ENCODE data around the gene SEMA3C.

The SEMA3C gene

DNA sequence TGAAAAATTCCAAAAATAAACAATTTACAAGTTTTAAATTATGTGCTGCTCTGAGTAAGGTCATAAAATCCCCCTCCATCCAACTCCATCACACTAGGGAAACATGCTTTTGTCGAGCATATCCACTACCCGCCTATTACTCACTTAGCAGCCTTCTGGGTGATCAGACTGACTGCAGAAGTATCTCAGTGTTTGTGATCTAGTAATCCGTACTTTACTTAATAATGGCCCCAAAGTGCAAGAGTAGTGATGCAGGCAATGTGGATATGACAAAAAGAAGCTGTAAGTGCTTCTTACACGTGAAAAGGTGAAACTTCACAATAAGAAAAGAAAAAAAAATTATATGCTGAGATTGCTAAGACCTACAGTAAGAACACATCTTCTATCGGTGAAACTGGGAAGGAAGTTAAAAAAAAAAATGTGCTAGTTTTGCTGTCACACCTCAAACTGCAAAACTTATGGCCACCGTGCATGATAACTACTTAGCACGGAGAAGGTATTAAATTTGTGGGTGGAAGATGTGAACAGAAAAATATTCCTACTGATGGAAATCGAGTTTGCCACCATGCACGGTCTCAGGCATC lies 43.2 kb downstream of the SEMA3C start (continued):
- TF ChIP-seq, protein P1, sequence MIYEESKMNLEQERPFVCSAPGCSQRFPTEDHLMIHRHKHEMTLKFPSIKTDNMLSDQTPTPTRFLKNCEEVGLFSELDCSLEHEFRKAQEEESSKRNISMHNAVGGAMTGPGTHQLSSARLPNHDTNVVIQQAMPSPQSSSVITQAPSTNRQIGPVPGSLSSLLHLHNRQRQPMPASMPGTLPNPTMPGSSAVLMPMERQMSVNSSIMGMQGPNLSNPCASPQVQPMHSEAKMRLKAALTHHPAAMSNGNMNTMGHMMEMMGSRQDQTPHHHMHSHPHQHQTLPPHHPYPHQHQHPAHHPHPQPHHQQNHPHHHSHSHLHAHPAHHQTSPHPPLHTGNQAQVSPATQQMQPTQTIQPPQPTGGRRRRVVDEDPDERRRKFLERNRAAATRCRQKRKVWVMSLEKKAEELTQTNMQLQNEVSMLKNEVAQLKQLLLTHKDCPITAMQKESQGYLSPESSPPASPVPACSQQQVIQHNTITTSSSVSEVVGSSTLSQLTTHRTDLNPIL (CRISPR knock-in tag; IDR thresholded peaks at IDR 0.05; ENCODE audit: low read depth) = no peak
- TF ChIP-seq TOX (CRISPR knock-in tag; IDR thresholded peaks at IDR 0.05; ENCODE audit: borderline replicate concordance) (no peak), ARNTL (CRISPR knock-in tag; IDR thresholded peaks at IDR 0.05; ENCODE audit: borderline replicate concordance, low read depth) (no peak), SNAI2 (CRISPR knock-in tag; IDR thresholded peaks at IDR 0.05) (no peak), GLIS3 (CRISPR knock-in tag; IDR thresholded peaks at IDR 0.05) (no peak), ZFP3 (CRISPR knock-in tag; IDR thresholded peaks at IDR 0.05) (no peak)

DNA sequence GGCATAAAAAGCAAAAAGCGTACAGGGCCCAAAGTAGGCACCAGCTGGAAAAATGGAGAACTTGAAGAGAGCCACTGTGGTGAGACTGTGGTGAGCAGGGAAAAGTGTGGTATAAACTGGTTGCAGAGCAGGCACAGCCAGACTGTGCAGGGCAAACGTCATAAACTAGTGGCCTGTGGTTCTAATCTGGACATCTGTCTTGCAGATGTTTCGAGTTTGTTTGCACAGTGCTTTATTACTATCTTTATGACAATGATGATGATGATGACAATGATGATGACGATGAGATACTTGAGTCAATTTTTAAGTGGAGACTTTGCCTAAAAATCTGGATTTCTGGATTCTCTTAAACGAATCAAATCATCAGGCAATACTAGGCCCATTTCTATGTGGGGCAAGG lies 45.7 kb downstream of the SEMA3C start:
- no peak for ATAC-seq
- TF ChIP-seq TCF4 (CRISPR knock-in tag; IDR thresholded peaks at IDR 0.05; ENCODE audit: borderline replicate concordance) = peak; percentile 36; the same call in 1 of the 2 replicates
- no peak for TF ChIP-seq TOX (CRISPR knock-in tag; IDR thresholded peaks at IDR 0.05; ENCODE audit: borderline replicate concordance)
- TF ChIP-seq PPARA (CRISPR knock-in tag; IDR thresholded peaks at IDR 0.05; ENCODE audit: borderline replicate concordance) = no peak
- TF ChIP-seq, protein P2, sequence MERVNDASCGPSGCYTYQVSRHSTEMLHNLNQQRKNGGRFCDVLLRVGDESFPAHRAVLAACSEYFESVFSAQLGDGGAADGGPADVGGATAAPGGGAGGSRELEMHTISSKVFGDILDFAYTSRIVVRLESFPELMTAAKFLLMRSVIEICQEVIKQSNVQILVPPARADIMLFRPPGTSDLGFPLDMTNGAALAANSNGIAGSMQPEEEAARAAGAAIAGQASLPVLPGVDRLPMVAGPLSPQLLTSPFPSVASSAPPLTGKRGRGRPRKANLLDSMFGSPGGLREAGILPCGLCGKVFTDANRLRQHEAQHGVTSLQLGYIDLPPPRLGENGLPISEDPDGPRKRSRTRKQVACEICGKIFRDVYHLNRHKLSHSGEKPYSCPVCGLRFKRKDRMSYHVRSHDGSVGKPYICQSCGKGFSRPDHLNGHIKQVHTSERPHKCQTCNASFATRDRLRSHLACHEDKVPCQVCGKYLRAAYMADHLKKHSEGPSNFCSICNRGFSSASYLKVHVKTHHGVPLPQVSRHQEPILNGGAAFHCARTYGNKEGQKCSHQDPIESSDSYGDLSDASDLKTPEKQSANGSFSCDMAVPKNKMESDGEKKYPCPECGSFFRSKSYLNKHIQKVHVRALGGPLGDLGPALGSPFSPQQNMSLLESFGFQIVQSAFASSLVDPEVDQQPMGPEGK (CRISPR knock-in tag; IDR thresholded peaks at IDR 0.05; ENCODE audit: borderline replicate concordance) = no peak
- no peak for TF ChIP-seq OSR1 (CRISPR knock-in tag; IDR thresholded peaks at IDR 0.05)

DNA sequence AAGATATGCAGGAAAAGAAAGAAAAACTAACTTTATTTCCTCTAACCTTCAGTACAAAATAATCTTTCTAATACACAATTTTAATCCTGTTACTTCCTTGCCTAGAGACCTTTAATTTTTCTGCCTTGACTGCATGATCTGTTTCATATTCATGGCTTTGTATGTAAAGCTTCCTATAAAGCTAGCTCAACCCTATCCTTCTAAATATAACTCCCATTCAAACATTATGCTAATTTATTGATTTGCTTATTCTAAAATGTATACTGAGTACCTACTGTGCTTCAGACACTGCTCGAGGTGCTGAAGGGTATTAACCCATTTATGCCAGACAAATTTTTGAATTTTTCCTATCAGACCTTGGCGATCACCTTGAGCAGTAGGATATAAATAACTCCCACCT lies 47.6 kb downstream of the SEMA3C start:
- TF ChIP-seq SNAI2 (CRISPR knock-in tag; IDR thresholded peaks at IDR 0.05) (0 out of 2 replicates have a peak, but pooled peaks have one; percentile 8), ZC3H10 (CRISPR knock-in tag; IDR thresholded peaks at IDR 0.05) (no peak), PPARA (CRISPR knock-in tag; IDR thresholded peaks at IDR 0.05; ENCODE audit: borderline replicate concordance) (no peak), CSDC2 (CRISPR knock-in tag; IDR thresholded peaks at IDR 0.05) (no peak)
- TF ChIP-seq, protein P3, sequence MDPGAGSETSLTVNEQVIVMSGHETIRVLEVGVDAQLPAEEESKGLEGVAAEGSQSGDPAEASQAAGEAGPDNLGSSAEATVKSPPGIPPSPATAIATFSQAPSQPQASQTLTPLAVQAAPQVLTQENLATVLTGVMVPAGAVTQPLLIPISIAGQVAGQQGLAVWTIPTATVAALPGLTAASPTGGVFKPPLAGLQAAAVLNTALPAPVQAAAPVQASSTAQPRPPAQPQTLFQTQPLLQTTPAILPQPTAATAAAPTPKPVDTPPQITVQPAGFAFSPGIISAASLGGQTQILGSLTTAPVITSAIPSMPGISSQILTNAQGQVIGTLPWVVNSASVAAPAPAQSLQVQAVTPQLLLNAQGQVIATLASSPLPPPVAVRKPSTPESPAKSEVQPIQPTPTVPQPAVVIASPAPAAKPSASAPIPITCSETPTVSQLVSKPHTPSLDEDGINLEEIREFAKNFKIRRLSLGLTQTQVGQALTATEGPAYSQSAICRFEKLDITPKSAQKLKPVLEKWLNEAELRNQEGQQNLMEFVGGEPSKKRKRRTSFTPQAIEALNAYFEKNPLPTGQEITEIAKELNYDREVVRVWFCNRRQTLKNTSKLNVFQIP (CRISPR knock-in tag; IDR thresholded peaks at IDR 0.05; ENCODE audit: borderline replicate concordance, low read depth) = no peak
- no peak for ATAC-seq

DNA sequence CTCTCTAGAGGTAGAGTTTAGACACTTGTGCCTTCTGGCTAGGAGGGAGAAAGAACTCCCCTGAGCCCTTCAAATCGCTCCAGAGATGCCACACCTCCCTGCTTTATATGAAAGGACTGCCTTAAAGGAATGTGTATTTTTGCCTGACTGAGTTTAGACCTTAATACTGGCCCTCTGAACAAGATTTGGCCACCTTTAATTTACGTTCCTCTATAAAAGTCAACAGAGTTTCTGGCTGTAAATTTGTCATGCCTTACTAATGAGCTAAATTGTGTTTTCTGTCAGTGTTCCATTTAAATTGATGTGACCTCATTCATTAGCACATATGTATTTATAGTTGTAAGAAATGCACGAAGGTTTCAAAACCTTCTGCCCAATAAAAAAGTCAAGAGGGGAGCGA lies 48.0 kb downstream of the SEMA3C start:
- peak; percentile 26 for ATAC-seq
- no peak for TF ChIP-seq ISL1 (CRISPR knock-in tag; IDR thresholded peaks at IDR 0.05)
- TF ChIP-seq, protein P4, sequence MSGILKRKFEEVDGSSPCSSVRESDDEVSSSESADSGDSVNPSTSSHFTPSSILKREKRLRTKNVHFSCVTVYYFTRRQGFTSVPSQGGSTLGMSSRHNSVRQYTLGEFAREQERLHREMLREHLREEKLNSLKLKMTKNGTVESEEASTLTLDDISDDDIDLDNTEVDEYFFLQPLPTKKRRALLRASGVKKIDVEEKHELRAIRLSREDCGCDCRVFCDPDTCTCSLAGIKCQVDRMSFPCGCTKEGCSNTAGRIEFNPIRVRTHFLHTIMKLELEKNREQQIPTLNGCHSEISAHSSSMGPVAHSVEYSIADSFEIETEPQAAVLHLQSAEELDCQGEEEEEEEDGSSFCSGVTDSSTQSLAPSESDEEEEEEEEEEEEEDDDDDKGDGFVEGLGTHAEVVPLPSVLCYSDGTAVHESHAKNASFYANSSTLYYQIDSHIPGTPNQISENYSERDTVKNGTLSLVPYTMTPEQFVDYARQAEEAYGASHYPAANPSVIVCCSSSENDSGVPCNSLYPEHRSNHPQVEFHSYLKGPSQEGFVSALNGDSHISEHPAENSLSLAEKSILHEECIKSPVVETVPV (CRISPR knock-in tag; IDR thresholded peaks at IDR 0.05) = no peak
- TF ChIP-seq ESRRG (CRISPR knock-in tag; IDR thresholded peaks at IDR 0.05) = no peak
- no peak for TF ChIP-seq CSDC2 (CRISPR knock-in tag; IDR thresholded peaks at IDR 0.05)
- TF ChIP-seq, protein P5, sequence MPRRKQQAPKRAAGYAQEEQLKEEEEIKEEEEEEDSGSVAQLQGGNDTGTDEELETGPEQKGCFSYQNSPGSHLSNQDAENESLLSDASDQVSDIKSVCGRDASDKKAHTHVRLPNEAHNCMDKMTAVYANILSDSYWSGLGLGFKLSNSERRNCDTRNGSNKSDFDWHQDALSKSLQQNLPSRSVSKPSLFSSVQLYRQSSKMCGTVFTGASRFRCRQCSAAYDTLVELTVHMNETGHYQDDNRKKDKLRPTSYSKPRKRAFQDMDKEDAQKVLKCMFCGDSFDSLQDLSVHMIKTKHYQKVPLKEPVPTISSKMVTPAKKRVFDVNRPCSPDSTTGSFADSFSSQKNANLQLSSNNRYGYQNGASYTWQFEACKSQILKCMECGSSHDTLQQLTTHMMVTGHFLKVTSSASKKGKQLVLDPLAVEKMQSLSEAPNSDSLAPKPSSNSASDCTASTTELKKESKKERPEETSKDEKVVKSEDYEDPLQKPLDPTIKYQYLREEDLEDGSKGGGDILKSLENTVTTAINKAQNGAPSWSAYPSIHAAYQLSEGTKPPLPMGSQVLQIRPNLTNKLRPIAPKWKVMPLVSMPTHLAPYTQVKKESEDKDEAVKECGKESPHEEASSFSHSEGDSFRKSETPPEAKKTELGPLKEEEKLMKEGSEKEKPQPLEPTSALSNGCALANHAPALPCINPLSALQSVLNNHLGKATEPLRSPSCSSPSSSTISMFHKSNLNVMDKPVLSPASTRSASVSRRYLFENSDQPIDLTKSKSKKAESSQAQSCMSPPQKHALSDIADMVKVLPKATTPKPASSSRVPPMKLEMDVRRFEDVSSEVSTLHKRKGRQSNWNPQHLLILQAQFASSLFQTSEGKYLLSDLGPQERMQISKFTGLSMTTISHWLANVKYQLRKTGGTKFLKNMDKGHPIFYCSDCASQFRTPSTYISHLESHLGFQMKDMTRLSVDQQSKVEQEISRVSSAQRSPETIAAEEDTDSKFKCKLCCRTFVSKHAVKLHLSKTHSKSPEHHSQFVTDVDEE (CRISPR knock-in tag; IDR thresholded peaks at IDR 0.05) = no peak
- TF ChIP-seq ZC3H10 (CRISPR knock-in tag; IDR thresholded peaks at IDR 0.05) = no peak
- TF ChIP-seq ZFP3 (CRISPR knock-in tag; IDR thresholded peaks at IDR 0.05) = no peak

Measured in SK-N-SH treated with all-trans-retinoic acid at 6 μM for 48 hours (cell line).